Glutamatergic neuron (in vitro differentiated cells): ENCODE results near the gene GPT2. TPM values are rescaled to one million over a fixed set of nuclear protein-coding genes. Genes with fewer than 3 reads are reported as not detected.

Source experiments
- DNase-seq: peaks from one replicate; pipeline ENCODE4 v3.0.0; 2022
- H3K27ac Mint-ChIP-seq: one replicate; pipeline ENCODE4 v1.8.0; 2020; ENCODE audit warnings: mild to moderate bottlenecking, mixed read lengths, inconsistent platforms; ENCODE audit not compliant: unreplicated experiment
- H3K27me3 Mint-ChIP-seq: one replicate; pipeline ENCODE4 v1.8.0; 2020; ENCODE audit warnings: mild to moderate bottlenecking, moderate library complexity, mixed read lengths, inconsistent platforms; ENCODE audit not compliant: unreplicated experiment
- H3K36me3 Mint-ChIP-seq: one replicate; pipeline ENCODE4 v1.8.0; 2020; ENCODE audit warnings: mild to moderate bottlenecking, mixed read lengths, inconsistent platforms; ENCODE audit not compliant: unreplicated experiment
- H3K4me1 Mint-ChIP-seq: one replicate; pipeline ENCODE4 v1.8.0; 2020; ENCODE audit warnings: mild to moderate bottlenecking, low read depth, mixed read lengths, inconsistent platforms; ENCODE audit not compliant: unreplicated experiment
- H3K4me3 Mint-ChIP-seq: one replicate; pipeline ENCODE4 v1.8.0; 2020; ENCODE audit warnings: mild to moderate bottlenecking, mixed read lengths, inconsistent platforms; ENCODE audit not compliant: unreplicated experiment
- H3K9me3 Mint-ChIP-seq: one replicate; pipeline ENCODE4 v1.8.0; 2020; ENCODE audit warnings: mild to moderate bottlenecking, moderate library complexity, mixed read lengths, inconsistent platforms; ENCODE audit not compliant: unreplicated experiment
- long read RNA-seq: library from polyadenylated mRNA; unstranded; transcript quantifications from one replicate; pipeline ENCODE4 v2.0.0, GENCODE V29; 2020; ENCODE audit not compliant: unreplicated experiment
- total RNA-seq: library from RNA; stranded (reverse); fragmentation: NEBNext Ultra II Directional; extraction: Animal tissue kit (Norgen Biotek cat#: 25700); gene quantifications from one replicate; pipeline ENCODE4 v1.2.1, GENCODE V29; 2021; ENCODE audit not compliant: unreplicated experiment
- TF ChIP-seq, protein P1 (sequence below): fragments of 200-600 bp; sonication (generic); IDR thresholded peaks from one replicate; pipeline ENCODE4 v1.5.0; 2021; ENCODE audit not compliant: partially characterized antibody, unreplicated experiment

The GPT2 gene, protein sequence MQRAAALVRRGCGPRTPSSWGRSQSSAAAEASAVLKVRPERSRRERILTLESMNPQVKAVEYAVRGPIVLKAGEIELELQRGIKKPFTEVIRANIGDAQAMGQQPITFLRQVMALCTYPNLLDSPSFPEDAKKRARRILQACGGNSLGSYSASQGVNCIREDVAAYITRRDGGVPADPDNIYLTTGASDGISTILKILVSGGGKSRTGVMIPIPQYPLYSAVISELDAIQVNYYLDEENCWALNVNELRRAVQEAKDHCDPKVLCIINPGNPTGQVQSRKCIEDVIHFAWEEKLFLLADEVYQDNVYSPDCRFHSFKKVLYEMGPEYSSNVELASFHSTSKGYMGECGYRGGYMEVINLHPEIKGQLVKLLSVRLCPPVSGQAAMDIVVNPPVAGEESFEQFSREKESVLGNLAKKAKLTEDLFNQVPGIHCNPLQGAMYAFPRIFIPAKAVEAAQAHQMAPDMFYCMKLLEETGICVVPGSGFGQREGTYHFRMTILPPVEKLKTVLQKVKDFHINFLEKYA
- 70.7 TPM for total RNA-seq
- long read RNA-seq, transcript GPT2-201 (12 exons, 3,984 nt), result major isoform, 38 of 55 reads
- long read RNA-seq, partial matches to known transcripts, result 7 of 55 reads
- long read RNA-seq, other reads (novel, unspliced or antisense), result 9 of 55 reads

DNA sequence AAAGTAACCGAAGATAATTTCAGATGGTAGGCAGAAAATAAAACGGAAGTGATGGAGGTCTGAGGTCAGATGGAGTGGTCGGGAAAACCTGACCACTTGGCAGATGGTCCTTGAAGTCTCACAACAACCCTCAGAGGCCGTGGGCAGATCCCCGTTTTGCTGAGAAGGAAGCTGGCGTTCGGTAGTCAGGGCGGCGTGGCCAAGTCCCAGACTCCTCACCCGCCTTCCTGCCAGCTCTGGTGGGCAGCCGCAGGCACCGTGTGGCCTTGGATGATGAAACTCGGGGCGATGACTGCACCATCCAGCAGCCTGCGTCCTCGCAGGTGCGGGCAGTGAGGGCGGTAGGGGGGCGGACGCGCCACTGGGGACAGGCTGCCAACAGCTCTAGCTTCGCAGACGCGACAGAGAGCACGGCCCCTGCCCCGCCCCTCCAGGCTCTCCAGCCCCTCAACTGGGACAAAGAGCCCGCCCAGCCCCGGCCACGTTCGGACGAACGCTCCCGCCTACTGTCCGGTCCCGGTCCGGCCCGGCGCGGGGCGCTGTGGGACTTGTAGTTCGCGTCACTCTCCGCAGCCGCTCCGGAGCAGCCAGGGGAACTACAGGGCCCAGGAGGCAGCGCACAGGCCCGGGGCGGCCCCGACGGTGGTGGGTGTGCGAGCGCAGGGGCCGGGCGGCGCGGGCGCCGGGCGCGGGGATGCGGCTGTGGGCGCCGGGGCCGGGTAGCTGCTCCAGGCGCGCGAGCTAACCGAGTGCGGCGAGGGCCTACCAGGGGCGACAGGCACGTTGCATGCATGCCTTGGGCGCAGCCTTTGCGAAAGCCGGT, at the start of gene GPT2:
Gene GPT2, plus strand, starts transcription at position 673 of the 823 bp plus-strand sequence. CDS start 354 bp downstream, outside the sequence.
- Mint-ChIP-seq H3K27ac (peak within 1 kb of the TSS; percentile 96), H3K4me1 (peaks cover 32% of the 10 kb centered on the region), H3K27me3 (peaks cover 12% of the 10 kb centered on the region), H3K4me3 (peak within 1 kb of the TSS; percentile 94), H3K9me3 (peaks cover 15% of the 10 kb centered on the region), H3K36me3 (no peaks in the 10 kb centered on the region)
- TF ChIP-seq, protein P1, sequence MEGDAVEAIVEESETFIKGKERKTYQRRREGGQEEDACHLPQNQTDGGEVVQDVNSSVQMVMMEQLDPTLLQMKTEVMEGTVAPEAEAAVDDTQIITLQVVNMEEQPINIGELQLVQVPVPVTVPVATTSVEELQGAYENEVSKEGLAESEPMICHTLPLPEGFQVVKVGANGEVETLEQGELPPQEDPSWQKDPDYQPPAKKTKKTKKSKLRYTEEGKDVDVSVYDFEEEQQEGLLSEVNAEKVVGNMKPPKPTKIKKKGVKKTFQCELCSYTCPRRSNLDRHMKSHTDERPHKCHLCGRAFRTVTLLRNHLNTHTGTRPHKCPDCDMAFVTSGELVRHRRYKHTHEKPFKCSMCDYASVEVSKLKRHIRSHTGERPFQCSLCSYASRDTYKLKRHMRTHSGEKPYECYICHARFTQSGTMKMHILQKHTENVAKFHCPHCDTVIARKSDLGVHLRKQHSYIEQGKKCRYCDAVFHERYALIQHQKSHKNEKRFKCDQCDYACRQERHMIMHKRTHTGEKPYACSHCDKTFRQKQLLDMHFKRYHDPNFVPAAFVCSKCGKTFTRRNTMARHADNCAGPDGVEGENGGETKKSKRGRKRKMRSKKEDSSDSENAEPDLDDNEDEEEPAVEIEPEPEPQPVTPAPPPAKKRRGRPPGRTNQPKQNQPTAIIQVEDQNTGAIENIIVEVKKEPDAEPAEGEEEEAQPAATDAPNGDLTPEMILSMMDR, result peak; percentile 24
- peak; percentile 99 for DNase-seq

DNA sequence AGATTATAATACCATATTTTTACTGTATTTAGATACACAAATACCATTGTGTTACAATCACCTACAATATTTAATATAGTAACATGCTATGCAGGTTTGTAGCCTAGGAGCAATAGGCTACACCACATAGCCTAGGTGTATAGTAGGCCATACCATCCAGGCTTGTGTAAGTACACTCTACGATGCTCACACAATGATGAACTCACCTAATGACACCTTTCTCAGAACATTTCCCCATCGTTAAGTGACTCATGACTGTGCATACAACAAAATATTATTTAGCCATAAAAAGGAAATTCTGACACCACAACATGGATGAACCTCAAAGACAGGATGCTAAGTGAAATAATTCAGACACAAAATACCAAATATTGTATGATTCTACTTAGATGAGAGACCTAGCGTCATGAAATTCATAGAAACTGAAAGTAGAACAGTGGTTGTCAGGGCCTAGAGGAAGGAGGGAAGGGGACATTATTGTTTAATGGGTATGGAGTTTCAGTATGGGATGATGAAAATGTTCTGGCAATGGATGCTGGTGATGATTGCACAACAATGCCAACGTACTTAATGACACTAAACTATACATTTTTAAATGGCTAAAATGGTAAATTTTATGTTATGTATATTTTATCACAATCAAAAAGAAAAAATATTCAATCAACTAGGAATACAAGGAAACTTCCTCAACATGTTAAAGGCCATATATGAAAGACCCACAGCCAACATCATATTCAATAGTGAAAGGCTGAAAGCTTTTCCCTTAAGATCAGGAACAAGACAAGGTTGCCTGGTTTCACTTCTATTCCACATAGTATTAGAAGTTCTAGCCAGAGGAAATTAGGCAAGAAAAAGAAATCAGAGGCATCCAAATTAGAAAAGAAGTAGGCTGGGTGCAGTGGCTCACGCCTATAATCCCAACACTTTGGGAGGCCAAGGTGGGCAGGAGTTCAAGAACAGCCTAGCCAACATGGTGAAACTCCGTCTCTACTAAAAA, 47.3 kb upstream of the GPT2 start:
- H3K4me1 Mint-ChIP-seq, result no peaks in the 10 kb centered on the region
- no peak for DNase-seq
- no peaks in the 10 kb centered on the region for H3K9me3 Mint-ChIP-seq
- H3K36me3 Mint-ChIP-seq, result peaks cover under 1% of the 10 kb centered on the region
- H3K4me3 Mint-ChIP-seq, result no peak overlapping the region
- peaks cover 2% of the 10 kb centered on the region for H3K27me3 Mint-ChIP-seq
- TF ChIP-seq, protein P1, result no peak
- no peak overlapping the region for H3K27ac Mint-ChIP-seq

DNA sequence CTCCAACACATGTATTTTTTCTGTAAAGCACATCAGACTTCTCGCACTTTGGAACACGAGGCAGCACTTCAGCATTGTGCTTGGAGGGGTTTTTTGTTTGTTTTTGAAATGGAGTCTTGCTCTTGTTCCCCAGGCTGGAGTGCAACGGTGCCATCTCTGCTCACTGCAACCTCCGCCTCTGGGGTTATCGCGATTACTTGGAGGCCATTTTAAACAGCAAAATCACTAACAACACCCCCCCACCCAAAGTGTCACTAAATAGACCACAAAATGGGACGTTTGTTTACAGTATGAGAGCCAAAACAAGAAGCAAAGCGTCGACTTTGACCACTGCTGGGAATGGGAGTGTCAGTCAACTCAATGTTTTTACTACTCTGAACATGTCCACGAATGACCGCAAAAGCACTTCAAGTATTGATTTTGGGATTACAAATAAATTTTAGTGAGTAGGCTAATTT, 44.1 kb upstream of the GPT2 start:
- H3K4me1 Mint-ChIP-seq, result no peaks in the 10 kb centered on the region
- no peak for DNase-seq
- peaks cover 2% of the 10 kb centered on the region for H3K9me3 Mint-ChIP-seq
- TF ChIP-seq, protein P1, result no peak
- H3K4me3 Mint-ChIP-seq, result no peak overlapping the region
- H3K27me3 Mint-ChIP-seq, result peaks cover 7% of the 10 kb centered on the region
- no peak overlapping the region for H3K27ac Mint-ChIP-seq
- peaks cover 6% of the 10 kb centered on the region for H3K36me3 Mint-ChIP-seq

DNA sequence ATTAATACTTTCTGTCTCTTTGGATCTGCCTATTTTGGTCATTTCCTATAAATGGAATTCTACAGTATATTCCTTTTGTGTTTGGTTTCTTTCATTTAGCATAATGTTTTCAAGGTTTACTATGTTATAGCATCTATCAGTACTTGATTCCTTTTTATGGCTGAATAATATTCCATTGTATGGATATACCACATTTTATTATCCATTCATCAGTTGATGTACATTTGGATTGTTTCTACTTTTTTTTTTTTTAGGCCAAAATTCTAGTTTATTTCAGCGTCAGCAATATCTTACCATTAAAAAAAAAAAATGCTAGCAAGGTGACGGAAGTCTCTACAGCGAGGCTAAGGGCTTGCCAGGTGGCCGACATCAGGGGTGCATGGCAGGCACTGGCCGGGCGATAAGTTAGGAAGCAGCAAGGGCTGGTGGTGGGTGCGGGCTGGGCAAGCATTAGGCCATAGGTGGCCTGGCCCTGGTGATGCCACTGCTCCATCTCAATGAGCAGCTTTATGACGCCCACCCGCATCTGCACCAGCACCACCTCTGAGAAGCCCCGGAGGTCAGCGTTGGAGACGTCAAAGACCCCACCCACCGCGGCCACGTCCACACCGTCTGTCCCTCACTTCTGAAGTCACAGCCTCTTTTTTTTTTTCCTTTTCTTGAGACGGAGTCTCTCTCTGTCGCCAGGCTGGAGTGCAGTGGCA, 41.8 kb upstream of the GPT2 start:
- H3K36me3 Mint-ChIP-seq, result peaks cover 6% of the 10 kb centered on the region
- no peak for DNase-seq
- H3K9me3 Mint-ChIP-seq, result peaks cover 2% of the 10 kb centered on the region
- H3K27ac Mint-ChIP-seq, result no peak overlapping the region
- TF ChIP-seq, protein P1, result no peak
- peaks cover 7% of the 10 kb centered on the region for H3K27me3 Mint-ChIP-seq
- H3K4me3 Mint-ChIP-seq, result no peak overlapping the region
- no peaks in the 10 kb centered on the region for H3K4me1 Mint-ChIP-seq
